K562 (cell line): ENCODE results near the gene RINL. TPM values are rescaled to one million over a fixed set of nuclear protein-coding genes. Genes with fewer than 3 reads are reported as not detected.

ENCODE experiments used
- AFF1 ChIP-seq, 2 experiments: fragments of 450-650 bp; IDR thresholded peaks; 2 replicates each; pipeline ENCODE4 v1.6.1; 2018; ENCODE audit warnings: mild to moderate bottlenecking in 2 of 2, low read depth in 1 of 2; ENCODE audit not compliant: partially characterized antibody in 2 of 2
- AFF4 ChIP-seq: sonication (generic); formaldehyde crosslinking; IDR thresholded peaks from 2 replicates; pipeline ENCODE4 v1.8.0; 2023; ENCODE audit warnings: mild to moderate bottlenecking, missing genetic modification reagents
- JUNB ChIP-seq: fragments of 450-650 bp; formaldehyde crosslinking; conservative IDR thresholded peaks from 2 replicates; pipeline ENCODE4 v1.4.0; 2020; ENCODE audit warnings: mild to moderate bottlenecking
- NR3C1 ChIP-seq: sonication (generic); formaldehyde crosslinking; IDR thresholded peaks from 2 replicates; pipeline ENCODE4 v1.8.1; 2022; ENCODE audit warnings: missing genetic modification reagents
- RAD21 ChIP-seq, 2 experiments: fragments of 250-450 bp in 1 of 2; fragments of 450-650 bp in 1 of 2; sonication (Bioruptor Pico) in 1 of 2; formaldehyde crosslinking in 1 of 2; IDR thresholded peaks in 1 of 2; conservative IDR thresholded peaks in 1 of 2; 2 replicates each; pipeline versions ENCODE4 v1.4.0 to v1.8.0; 2020 to 2022; ENCODE audit warnings: mild to moderate bottlenecking in 2 of 2, moderate library complexity in 1 of 2
- RUNX1 ChIP-seq: sonication (generic); IDR thresholded peaks from 2 replicates; pipeline ENCODE4 v1.6.1; 2016; ENCODE audit warnings: antibody characterized with exemption, low read depth
- STAG1 ChIP-seq: sonication (generic); formaldehyde crosslinking; IDR thresholded peaks from 2 replicates; pipeline ENCODE4 v1.5.0; 2020; ENCODE audit warnings: missing genetic modification reagents, borderline replicate concordance
- polyA plus RNA-seq, 8 experiments: library from polyadenylated mRNA; depleted of rRNA in 4 of 8; stranded (reverse) in 5 of 8; unstranded in 3 of 8; fragments of >200 nt; fragmentation: Nextera tagmentation in 2 of 8; fragmentation: Illumina TruSeq in 1 of 8; extraction: Ambion mirVana in 2 of 8; extraction: Trizol in 1 of 8; gene quantifications; 2 replicates each; pipeline versions ENCODE4 v1.2.1 to v1.2.3, GENCODE V29; 2011 to 2014; ENCODE audit warnings: inconsistent platforms in 1 of 8, missing spikeins in 1 of 8
- total RNA-seq, 7 experiments: library from RNA; depleted of rRNA in 6 of 7; stranded (reverse); fragments of >200 nt in 6 of 7; fragmentation: Illumina TruSeq in 2 of 7; extraction: Trizol in 2 of 7; gene quantifications; 2 replicates each; pipeline versions ENCODE4 v1.2.1 to v1.2.3, GENCODE V29; 2011 to 2021; ENCODE audit warnings: low replicate concordance in 1 of 7
- TF ChIP-seq, protein P1 (sequence below), 2 experiments: fragments of 450-650 bp; formaldehyde crosslinking in 1 of 2; IDR thresholded peaks; 2 replicates each; pipeline versions ENCODE4 v1.4.0 to v1.6.1; 2014 to 2020; ENCODE audit warnings: mild to moderate bottlenecking in 2 of 2, borderline replicate concordance in 1 of 2, low read depth in 1 of 2

The RINL gene
- total and polyA plus RNA-seq, 9 of the 15 experiments (the other 6 are each of a cell fraction or from before 2014, with no cell fraction given) = 0.82 to 10.9 (median 4.9) TPM

GRCh38 chr19:38819231-38819920 is 58.7 kb downstream of the RINL start (continued):
- TF ChIP-seq, protein P1, sequence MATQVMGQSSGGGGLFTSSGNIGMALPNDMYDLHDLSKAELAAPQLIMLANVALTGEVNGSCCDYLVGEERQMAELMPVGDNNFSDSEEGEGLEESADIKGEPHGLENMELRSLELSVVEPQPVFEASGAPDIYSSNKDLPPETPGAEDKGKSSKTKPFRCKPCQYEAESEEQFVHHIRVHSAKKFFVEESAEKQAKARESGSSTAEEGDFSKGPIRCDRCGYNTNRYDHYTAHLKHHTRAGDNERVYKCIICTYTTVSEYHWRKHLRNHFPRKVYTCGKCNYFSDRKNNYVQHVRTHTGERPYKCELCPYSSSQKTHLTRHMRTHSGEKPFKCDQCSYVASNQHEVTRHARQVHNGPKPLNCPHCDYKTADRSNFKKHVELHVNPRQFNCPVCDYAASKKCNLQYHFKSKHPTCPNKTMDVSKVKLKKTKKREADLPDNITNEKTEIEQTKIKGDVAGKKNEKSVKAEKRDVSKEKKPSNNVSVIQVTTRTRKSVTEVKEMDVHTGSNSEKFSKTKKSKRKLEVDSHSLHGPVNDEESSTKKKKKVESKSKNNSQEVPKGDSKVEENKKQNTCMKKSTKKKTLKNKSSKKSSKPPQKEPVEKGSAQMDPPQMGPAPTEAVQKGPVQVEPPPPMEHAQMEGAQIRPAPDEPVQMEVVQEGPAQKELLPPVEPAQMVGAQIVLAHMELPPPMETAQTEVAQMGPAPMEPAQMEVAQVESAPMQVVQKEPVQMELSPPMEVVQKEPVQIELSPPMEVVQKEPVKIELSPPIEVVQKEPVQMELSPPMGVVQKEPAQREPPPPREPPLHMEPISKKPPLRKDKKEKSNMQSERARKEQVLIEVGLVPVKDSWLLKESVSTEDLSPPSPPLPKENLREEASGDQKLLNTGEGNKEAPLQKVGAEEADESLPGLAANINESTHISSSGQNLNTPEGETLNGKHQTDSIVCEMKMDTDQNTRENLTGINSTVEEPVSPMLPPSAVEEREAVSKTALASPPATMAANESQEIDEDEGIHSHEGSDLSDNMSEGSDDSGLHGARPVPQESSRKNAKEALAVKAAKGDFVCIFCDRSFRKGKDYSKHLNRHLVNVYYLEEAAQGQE (IDR thresholded peaks at IDR 0.05; ENCODE audit: borderline replicate concordance) = peak; percentile 5; the same call in 1 of the 2 replicates
- TF ChIP-seq, protein P1 (CRISPR knock-in tag; IDR thresholded peaks at IDR 0.05; ENCODE audit: low read depth) = no peak
- no peak for TF ChIP-seq STAG1 (CRISPR knock-in tag)
- TF ChIP-seq AFF1 (IDR thresholded peaks at IDR 0.05; ENCODE audit: low read depth in 1 of 2, partially characterized antibody in 2 of 2) = peak in 1 of 2 experiments; percentile 46
- no peak for TF ChIP-seq RUNX1
- TF ChIP-seq AFF4 (CRISPR knock-in tag) = no peak
- peak in 1 of 2 experiments; percentile 38; a peak in 2 of 4 replicates for TF ChIP-seq RAD21 (CRISPR knock-in tag; conservative IDR thresholded peaks at IDR 0.05 in 1 of 2, IDR thresholded peaks at IDR 0.05 in 1 of 2)
- no peak for TF ChIP-seq NR3C1
- no peak for TF ChIP-seq JUNB (CRISPR knock-in tag)
